GM20431 (cell line): ENCODE measurements around the gene CYRIA.

Source experiments
- in situ Hi-C: fragments of 300-500 bp; cut with MseI, MboI; formaldehyde crosslinking; loops from one replicate; pipeline ENCODE4 v1.15.0; 2020; ENCODE audit warnings: low sequenced_read_pairs; ENCODE audit not compliant: unreplicated experiment

The CYRIA gene

GRCh38 chr2:16652296-16653082, 13.1 kb downstream of the CYRIA start:
- in situ Hi-C loops = no loop called here

- in situ Hi-C loops = no loop called here
These were observed 15.1 kb downstream of the CYRIA start for GRCh38 chr2:16650287-16651249.

- in situ Hi-C loops = no loop called here
These were observed 16.0 kb downstream of the CYRIA start for GRCh38 chr2:16649353-16650286.

- in situ Hi-C loops = no loop called here
These were observed 17.5 kb downstream of the CYRIA start for GRCh38 chr2:16647992-16648617.

GRCh38 chr2:16645775-16646559, 19.7 kb downstream of the CYRIA start:
- in situ Hi-C loops = no loop called here

GRCh38 chr2:16645088-16645487, 20.5 kb downstream of the CYRIA start:
- in situ Hi-C loops = no loop called here

- in situ Hi-C loops = no loop called here
These were observed 21.3 kb downstream of the CYRIA start for GRCh38 chr2:16644221-16644925.

GRCh38 chr2:16643099-16643498, 22.5 kb downstream of the CYRIA start:
- in situ Hi-C loops = no loop called here

- in situ Hi-C loops = no loop called here
These were observed 23.5 kb downstream of the CYRIA start for GRCh38 chr2:16642088-16642487.

- in situ Hi-C loops = no loop called here
These were observed 24.1 kb downstream of the CYRIA start for GRCh38 chr2:16641509-16641908.

- in situ Hi-C loops = no loop called here
These were observed 24.8 kb downstream of the CYRIA start for GRCh38 chr2:16640867-16641266.

GRCh38 chr2:16640001-16640700, 25.5 kb downstream of the CYRIA start:
- in situ Hi-C loops = no loop called here

GRCh38 chr2:16639431-16639830, 26.2 kb downstream of the CYRIA start:
- in situ Hi-C loops = no loop called here

- in situ Hi-C loops = no loop called here
These were observed 26.7 kb downstream of the CYRIA start for GRCh38 chr2:16638946-16639345.

GRCh38 chr2:16637304-16637703, 28.3 kb downstream of the CYRIA start:
- in situ Hi-C loops = no loop called here

- in situ Hi-C loops = no loop called here
These were observed 29.6 kb downstream of the CYRIA start for GRCh38 chr2:16635791-16636699.
